ENCODE measurements around the gene FSIP2.

- no peak for TF ChIP-seq CTCF (IDR thresholded peaks at IDR 0.05)
- no peak for TF ChIP-seq POLR2A (IDR thresholded peaks at IDR 0.05)
- TF ChIP-seq POLR2AphosphoS5 (IDR thresholded peaks at IDR 0.05): no peak
Observed at GRCh38 chr2:185782223-185782769, 43.7 kb downstream of the FSIP2 start.
